SKM-1 (cell line): ENCODE results near the gene XXYLT1.
"Not testable (repeated sequence)": the region's sequence is repeated elsewhere in the genome, so short reads cannot be mapped to it uniquely, and the experiment has no call there.

Source experiments
- DNase-seq: peaks from one replicate; lab custom pipeline; 2025; ENCODE audit not compliant: unreplicated experiment; lab: John Stamatoyannopoulos, UW

Gene XXYLT1

DNA sequence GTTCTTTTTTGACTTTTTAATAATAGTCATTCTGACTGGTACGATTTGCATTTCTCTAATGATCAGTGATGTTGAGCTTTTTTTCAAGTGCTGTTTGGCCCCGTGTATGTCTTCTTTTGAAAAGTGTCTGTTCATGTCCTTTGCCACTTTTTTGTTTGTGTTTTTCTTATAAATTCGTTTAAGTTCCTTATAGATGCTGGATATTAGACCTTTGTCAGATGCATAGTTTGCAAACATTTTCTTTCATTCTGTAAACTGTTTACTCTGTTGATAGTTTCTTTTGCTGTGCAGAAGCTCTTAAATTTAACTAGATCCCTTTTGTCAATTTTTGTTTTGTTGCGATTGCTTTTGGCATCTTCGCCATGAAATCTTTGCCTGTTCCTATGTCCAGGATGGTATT is 220.7 kb downstream of the XXYLT1 start:
- not testable (repeated sequence) for DNase-seq

- no peak for DNase-seq
These were observed 222.7 kb downstream of the XXYLT1 start for GRCh38 chr3:195048059-195048905.

DNA sequence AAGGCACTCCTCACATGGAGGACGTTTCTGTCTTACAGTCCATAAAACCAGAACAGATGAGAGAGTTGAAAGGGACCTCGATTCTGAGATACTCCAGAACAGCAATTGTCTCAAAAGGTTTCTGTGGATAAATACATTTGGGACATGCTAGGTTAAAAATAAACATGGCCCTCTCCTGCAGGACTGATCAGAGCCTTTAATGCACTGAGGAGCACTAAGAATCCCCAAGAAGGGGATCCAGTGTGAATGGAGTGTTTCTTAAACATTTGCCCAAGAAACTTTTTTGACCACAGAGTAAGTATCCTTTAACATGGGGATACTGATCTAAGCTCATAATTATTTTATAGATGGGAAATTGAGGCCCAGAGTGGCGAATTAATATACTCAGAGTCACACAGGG is 223.4 kb downstream of the XXYLT1 start:
- DNase-seq = no peak

DNA sequence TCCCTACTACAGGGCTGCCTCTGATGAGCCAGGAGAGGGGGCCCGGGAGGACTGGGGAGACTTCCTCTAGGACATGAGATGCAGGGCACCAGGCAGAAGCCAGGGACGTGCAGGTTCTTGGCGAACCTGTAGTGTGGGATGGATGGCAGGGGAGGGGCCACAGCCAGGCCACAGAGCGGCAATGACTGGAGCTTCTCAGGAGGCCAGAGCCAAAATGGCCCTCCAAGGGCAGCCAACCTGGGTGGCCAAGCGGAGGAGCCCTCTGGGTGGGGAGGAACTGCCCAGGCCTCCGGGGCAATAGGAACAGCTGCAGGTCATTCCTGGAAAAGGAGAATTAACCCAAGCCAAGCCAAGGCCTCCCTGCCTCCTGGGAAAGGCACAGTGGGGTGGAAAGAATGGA is 224.5 kb downstream of the XXYLT1 start:
- DNase-seq = no peak

GRCh38 chr3:195045481-195046210 is 225.3 kb downstream of the XXYLT1 start:
- DNase-seq = no peak

GRCh38 chr3:195044411-195044810 is 226.5 kb downstream of the XXYLT1 start:
- DNase-seq = no peak

GRCh38 chr3:195043607-195044339 is 227.2 kb downstream of the XXYLT1 start:
- no peak for DNase-seq

- no peak for DNase-seq
These were observed 228.0 kb downstream of the XXYLT1 start for GRCh38 chr3:195042743-195043606.

DNA sequence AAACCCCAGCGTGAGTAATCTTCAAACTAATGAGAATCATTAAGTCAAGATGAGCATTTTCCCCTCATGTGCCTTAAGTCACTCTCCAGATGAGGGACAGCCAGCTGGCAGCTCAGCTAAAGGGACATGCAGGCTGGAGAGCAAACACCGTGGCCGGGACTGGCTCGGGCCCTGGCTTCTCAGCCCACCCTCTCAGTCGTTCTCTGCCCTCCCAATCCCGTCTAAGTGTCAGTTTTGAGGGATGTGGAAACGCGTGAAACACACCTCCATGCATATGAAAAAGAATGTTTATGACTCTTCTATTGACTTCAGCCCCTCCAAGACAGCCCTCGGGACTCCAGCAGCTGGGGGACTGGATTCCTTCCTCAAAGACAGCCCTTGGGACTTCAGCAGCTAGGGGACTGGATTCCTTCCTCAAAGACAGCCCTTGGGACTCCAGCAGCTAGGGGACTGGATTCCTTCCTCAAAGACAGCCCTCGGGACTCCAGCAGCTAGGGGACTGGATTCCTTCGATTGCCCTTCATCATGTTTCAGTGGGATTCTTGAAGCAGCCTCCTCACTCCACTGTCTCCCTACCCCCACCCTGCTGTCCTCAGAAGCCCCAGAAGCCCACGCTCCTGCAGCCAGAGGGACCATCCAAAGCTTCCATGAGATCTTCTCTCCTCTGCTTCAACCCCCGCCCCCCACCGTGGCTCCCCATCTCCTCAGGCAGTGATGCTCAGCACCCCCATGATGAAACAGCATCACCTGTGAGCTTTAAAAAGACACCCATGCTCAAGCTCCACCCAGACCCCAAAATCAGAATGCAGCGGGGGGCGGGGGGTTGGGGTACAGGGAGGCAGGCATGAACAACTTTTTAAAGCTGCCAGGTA is 228.9 kb downstream of the XXYLT1 start:
- no peak for DNase-seq

- DNase-seq = no peak
These were observed 230.0 kb downstream of the XXYLT1 start for GRCh38 chr3:195040773-195041520.

GRCh38 chr3:195040094-195040493 is 230.9 kb downstream of the XXYLT1 start:
- no peak for DNase-seq

- no peak for DNase-seq
These were observed 231.6 kb downstream of the XXYLT1 start for GRCh38 chr3:195039180-195039843.

DNA sequence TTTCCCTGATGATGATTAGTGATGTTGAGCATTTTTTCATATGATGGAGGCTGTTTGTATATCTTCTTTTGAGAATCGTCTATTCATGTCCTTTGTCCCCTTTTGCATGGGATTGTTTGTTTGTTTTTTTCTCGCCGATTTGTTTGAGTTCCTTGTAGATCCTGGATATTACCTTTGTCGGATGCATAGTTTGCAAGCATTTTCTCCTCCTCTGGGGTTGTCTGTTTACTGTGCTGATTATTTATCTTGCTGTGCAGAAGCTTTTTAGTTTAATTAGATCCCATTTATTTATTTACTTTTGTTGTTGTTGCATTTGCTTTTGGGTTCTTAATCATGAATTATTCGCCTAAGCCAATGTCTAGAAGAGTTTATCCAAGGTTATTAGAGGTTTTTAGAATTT is 232.8 kb downstream of the XXYLT1 start:
- no peak for DNase-seq

DNA sequence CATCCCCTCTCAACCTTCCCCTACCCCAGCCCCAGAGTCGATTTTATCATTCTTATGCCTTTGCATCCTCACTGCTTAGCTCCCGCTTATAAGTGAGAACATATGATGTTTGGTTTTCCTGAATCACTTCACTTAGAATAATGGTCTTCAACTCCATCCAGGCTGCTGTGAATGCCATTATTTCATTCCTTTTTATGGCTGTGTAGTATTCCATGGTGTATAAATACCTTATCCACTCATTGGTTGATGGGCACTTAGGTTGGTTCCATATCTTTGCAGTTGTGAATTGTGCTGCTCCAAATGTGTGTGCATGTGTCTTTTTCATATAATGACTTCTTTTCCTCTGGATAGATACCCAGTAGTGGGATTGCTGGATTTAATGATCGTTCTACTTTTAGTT is 233.4 kb downstream of the XXYLT1 start:
- DNase-seq = not testable (repeated sequence)

- no peak for DNase-seq
These were observed 234.0 kb downstream of the XXYLT1 start for GRCh38 chr3:195036974-195037373.

GRCh38 chr3:195036574-195036973 is 234.4 kb downstream of the XXYLT1 start:
- DNase-seq = no peak

DNA sequence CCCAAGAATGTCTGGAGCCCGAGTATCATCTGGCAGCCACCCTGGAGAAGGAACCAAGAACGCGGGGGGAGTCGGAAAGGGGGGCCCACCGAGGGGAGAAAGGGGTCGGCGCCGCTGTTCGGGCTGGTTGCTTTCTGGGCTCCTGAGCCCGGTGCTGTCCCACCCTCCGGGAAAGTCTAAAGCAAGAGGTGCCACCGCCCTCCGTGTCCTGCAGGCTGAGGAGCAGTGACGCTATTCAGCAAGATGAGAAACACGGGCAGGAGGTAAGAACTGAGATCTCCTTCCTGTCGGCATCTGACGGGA is 234.8 kb downstream of the XXYLT1 start:
- no peak for DNase-seq

- no peak for DNase-seq
These were observed 235.4 kb downstream of the XXYLT1 start for GRCh38 chr3:195035345-195036202.
